ENCODE measurements around the gene OSBP2. TPM values are rescaled to one million over a fixed set of nuclear protein-coding genes. Genes with fewer than 3 reads are reported as not detected.

Gene OSBP2
- total and polyA plus RNA-seq, 10 donors: 0.38 to 41.4 (median 6.5) TPM

DNA sequence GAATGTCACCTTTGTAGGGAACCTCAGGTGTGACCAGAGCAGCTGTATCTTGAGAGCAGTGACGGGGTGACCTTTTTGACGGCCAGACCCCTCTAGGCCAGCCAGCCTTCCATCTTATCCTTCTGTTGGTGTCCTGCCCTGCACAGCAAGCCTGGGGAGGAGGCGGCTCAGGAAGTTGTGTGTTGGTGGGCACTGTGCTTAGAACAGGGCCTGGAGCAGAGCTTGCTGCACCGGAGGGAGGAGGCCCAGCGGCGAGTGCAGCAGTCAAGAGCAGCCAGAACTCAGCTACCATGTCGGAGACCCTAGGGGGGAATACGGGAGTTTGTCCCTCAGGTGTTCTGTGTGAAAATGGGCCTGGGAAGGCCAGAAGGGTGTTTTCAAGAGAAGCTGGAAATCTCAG lies 129.4 kb downstream of the OSBP2 start:
- Histone ChIP-seq H3K27ac (no peak overlapping the region), H3K9me3 (no peaks in the 10 kb centered on the region), H3K4me1 (peaks cover 0 to 19% (median 12%) of the 10 kb centered on the region in 6 donors), H3K4me3 (no peak overlapping the region), H3K27me3 (replicated peaks in 1 of 7) (peaks cover 12 to 52% (median 28%) of the 10 kb centered on the region in 7 donors), H3K36me3 (no peaks in the 10 kb centered on the region)
- intact Hi-C loops (cut with DNase I; ENCODE audit: low total_unique reads): no loop called here
- no peak for DNase-seq
- 93 to 94% (median 93%) methylated on average over 8 of the region's 8 CpGs for WGBS, 5 donors
- TF ChIP-seq POLR2AphosphoS5 (IDR thresholded peaks at IDR 0.05) (no peak), POLR2A (IDR thresholded peaks at IDR 0.05) (no peak)
- TF ChIP-seq, protein P1, sequence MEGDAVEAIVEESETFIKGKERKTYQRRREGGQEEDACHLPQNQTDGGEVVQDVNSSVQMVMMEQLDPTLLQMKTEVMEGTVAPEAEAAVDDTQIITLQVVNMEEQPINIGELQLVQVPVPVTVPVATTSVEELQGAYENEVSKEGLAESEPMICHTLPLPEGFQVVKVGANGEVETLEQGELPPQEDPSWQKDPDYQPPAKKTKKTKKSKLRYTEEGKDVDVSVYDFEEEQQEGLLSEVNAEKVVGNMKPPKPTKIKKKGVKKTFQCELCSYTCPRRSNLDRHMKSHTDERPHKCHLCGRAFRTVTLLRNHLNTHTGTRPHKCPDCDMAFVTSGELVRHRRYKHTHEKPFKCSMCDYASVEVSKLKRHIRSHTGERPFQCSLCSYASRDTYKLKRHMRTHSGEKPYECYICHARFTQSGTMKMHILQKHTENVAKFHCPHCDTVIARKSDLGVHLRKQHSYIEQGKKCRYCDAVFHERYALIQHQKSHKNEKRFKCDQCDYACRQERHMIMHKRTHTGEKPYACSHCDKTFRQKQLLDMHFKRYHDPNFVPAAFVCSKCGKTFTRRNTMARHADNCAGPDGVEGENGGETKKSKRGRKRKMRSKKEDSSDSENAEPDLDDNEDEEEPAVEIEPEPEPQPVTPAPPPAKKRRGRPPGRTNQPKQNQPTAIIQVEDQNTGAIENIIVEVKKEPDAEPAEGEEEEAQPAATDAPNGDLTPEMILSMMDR (IDR thresholded peaks at IDR 0.05 in 8 of 11, conservative IDR thresholded peaks at IDR 0.05 in 3 of 11): no peak

DNA sequence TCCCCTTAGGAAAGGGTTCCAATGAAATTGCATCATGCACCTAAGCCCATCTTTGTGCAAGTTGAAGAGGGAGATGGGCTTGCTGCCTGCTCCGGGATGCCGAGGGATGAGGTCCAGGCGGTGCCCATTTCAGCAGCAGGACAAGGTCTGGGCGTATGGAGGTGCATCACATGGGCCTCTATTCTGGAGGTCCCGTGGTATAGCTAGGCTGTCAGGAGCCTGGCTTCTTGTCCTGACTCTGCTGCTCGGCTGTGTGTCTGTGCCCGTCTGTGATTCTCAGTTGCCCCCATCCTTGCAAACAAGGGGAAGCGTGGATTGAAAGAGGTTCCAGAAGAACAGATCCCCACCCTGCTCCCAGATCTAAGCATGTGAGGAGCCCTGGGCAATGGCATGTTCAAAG lies 130.0 kb downstream of the OSBP2 start:
- WGBS, 5 donors: 72 to 98% (median 89%) methylated on average over 5 to 8 of the region's 8 CpGs
- H3K27ac ChIP-seq: no peak overlapping the region

DNA sequence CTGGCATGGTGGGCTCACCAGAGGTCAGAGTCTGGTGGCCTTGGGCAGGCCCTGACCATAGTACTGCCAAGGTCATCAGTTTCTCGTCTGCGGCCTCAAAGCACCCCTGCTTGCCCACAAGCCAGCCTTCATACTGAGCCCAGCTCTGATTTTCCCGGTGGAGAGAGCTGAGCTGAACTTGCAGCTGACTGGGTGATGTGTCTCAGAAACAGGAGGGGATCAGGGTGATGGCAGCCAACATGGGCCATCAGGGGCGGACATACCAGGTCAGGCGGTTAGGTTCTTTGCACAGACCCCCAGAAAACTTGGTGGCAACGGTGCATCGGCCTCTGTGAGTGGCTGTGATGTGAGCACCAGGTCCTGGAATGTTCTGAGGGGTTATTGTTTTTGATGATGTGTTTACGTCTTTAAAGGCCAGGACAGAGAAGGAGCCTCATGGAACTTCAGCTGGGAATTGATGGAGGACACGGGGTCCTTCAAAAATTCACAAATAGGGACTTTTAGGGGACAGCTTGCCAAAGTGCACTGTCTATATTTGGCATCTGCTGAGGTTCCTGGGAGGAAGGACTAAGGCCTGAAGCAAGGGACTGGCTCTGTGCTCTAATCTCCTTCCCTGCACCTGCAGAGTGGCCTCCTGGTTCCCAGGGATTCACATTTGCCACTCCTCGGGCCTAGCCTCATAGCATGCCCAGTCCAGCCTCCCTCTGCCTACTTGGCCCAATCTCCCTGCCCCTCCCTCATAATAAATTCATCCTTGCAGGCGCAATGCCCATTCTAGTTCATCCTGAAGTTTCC lies 131.2 kb downstream of the OSBP2 start:
- Histone ChIP-seq H3K27ac (no peak overlapping the region), H3K27me3 (replicated peaks in 1 of 7) (peaks cover 12 to 42% (median 26%) of the 10 kb centered on the region in 7 donors), H3K4me1 (peaks cover 0 to 19% (median 12%) of the 10 kb centered on the region in 6 donors), H3K9me3 (no peaks in the 10 kb centered on the region), H3K4me3 (no peak overlapping the region), H3K36me3 (no peaks in the 10 kb centered on the region)
- WGBS, 5 donors: 77 to 89% (median 83%) methylated on average over 7 to 11 of the region's 11 CpGs
- no peak for DNase-seq
- TF ChIP-seq POLR2AphosphoS5 (IDR thresholded peaks at IDR 0.05) (no peak), POLR2A (IDR thresholded peaks at IDR 0.05) (no peak)
- TF ChIP-seq, protein P1 (IDR thresholded peaks at IDR 0.05 in 8 of 11, conservative IDR thresholded peaks at IDR 0.05 in 3 of 11): no peak
- intact Hi-C loops (cut with DNase I; ENCODE audit: low total_unique reads): no loop called here

More for the DNA sequence above, 130.0 kb downstream of the OSBP2 start:
- Histone ChIP-seq H3K4me3 (no peak overlapping the region), H3K36me3 (no peaks in the 10 kb centered on the region), H3K9me3 (no peaks in the 10 kb centered on the region), H3K27me3 (replicated peaks in 1 of 7) (peaks cover 12 to 52% (median 28%) of the 10 kb centered on the region in 7 donors), H3K4me1 (peaks cover 0 to 19% (median 12%) of the 10 kb centered on the region in 6 donors)
- no peak for DNase-seq
- intact Hi-C loops (cut with DNase I; ENCODE audit: low total_unique reads): no loop called here
- TF ChIP-seq, protein P1 (IDR thresholded peaks at IDR 0.05 in 8 of 11, conservative IDR thresholded peaks at IDR 0.05 in 3 of 11): no peak
- TF ChIP-seq POLR2A (IDR thresholded peaks at IDR 0.05): no peak
- no peak for TF ChIP-seq POLR2AphosphoS5 (IDR thresholded peaks at IDR 0.05)

DNA sequence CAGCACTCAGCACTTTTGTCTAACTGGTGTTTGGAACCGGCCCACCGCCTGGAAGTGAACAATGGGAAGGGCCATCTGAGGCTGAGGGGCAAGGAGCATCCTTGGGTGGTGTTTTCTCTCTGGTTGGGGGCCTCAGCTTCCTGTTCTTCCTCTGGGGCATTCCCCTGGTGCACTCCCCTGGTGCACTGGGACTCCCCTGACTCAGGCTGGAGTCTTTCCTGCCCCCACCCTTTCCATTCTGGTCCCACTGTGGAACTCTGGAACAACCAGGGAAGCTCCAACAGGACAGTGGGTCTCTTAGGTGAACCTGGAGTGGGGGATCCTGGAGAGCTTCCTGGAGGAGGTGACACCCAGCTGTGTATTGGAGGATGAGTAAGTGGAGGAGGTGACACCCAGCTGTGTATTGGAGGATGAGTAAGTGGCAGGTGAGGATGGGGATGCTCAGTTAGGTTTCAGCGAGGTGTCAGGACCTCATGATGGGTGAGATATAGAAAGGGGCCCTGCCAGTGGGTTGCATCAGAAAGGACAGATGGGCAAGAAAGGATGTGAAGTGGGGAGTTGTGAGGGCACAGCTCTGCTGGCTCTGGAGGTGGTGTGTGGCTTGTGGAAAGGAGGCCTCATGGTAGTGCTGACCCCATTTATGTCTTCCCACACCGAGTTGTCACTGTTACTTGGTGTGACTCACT lies 132.1 kb downstream of the OSBP2 start:
- intact Hi-C loops (cut with DNase I; ENCODE audit: low total_unique reads): no loop called here
- Histone ChIP-seq H3K27me3 (replicated peaks in 1 of 7) (peaks cover 12 to 33% (median 19%) of the 10 kb centered on the region in 7 donors), H3K4me3 (no peak overlapping the region), H3K36me3 (no peaks in the 10 kb centered on the region), H3K4me1 (peaks cover 0 to 15% (median 12%) of the 10 kb centered on the region in 6 donors), H3K27ac (no peak overlapping the region), H3K9me3 (no peaks in the 10 kb centered on the region)
- 71 to 87% (median 83%) methylated on average over 4 of the region's 4 CpGs for WGBS, 5 donors
- DNase-seq: no peak
- TF ChIP-seq, protein P1 (IDR thresholded peaks at IDR 0.05 in 8 of 11, conservative IDR thresholded peaks at IDR 0.05 in 3 of 11): no peak
- TF ChIP-seq POLR2AphosphoS5 (IDR thresholded peaks at IDR 0.05) (no peak), POLR2A (IDR thresholded peaks at IDR 0.05) (no peak)
